HEK293 (cell line): ENCODE results near the gene PCBD2.

Experiments
- CTCF ChIA-PET: fragments of 350-600 bp; formaldehyde crosslinking; extraction: SDS; loops from one replicate; lab custom pipeline; 2021; ENCODE audit warnings: antibody characterized with exemption; lab: Yijun Ruan, JAX
- POLR2A ChIA-PET: fragments of 300-600 bp; formaldehyde crosslinking; extraction: SDS; loops from one replicate; lab custom pipeline; 2020; ENCODE audit warnings: antibody characterized with exemption, inconsistent platforms; lab: Yijun Ruan, JAX
- H3K27ac ChIP-seq: fragments of 200-500 bp; sonication (Bioruptor generic); 2 replicates; pipeline ENCODE4 v1.5.1; 2014; ENCODE audit warnings: low read depth, low read length, control low read depth, inconsistent platforms; ENCODE audit errors: extremely low read depth
- H3K36me3 ChIP-seq, 2 experiments: fragments of 200-500 bp in 1 of 2; sonication (Bioruptor generic) in 1 of 2; 1 replicate in 1 of 2; 2 replicates in 1 of 2; pipeline ENCODE4 v1.5.1; 2014 to 2017; ENCODE audit warnings: inconsistent platforms in 2 of 2, low read length in 2 of 2; ENCODE audit not compliant: control insufficient read depth in 2 of 2, insufficient read depth in 1 of 2
- H3K4me1 ChIP-seq: fragments of 200-500 bp; sonication (Bioruptor generic); 2 replicates; pipeline ENCODE4 v1.5.1; 2014; ENCODE audit warnings: mild to moderate bottlenecking, low read length, inconsistent platforms; ENCODE audit not compliant: control insufficient read depth, insufficient read depth
- H3K4me3 ChIP-seq: 2 replicates; pipeline ENCODE4 v1.5.1; 2011; ENCODE audit warnings: low read depth, mild to moderate bottlenecking, control low read depth, low read length, moderate library complexity
- H3K9me3 ChIP-seq: fragments of 200-500 bp; sonication (Bioruptor generic); 2 replicates; pipeline ENCODE4 v1.5.1; 2014; ENCODE audit warnings: low read depth, low read length, inconsistent platforms; ENCODE audit not compliant: control insufficient read depth, insufficient read depth
- CTCF ChIP-seq: fragments of 450-650 bp; formaldehyde crosslinking; IDR thresholded peaks from 2 replicates; pipeline ENCODE4 v1.5.1; 2016; ENCODE audit warnings: missing biosample characterization, missing genetic modification characterization
- ELK4 ChIP-seq: IDR thresholded peaks from 2 replicates; pipeline ENCODE4 v1.6.1; 2011; ENCODE audit warnings: mild to moderate bottlenecking, low read depth, low read length, borderline replicate concordance
- KLF1 ChIP-seq: fragments of 450-650 bp; formaldehyde crosslinking; IDR thresholded peaks from 2 replicates; pipeline ENCODE4 v1.5.1; 2016; ENCODE audit warnings: missing biosample characterization, missing genetic modification characterization
- MYNN ChIP-seq: fragments of 450-650 bp; formaldehyde crosslinking; IDR thresholded peaks from 2 replicates; pipeline ENCODE4 v1.5.1; 2016; ENCODE audit warnings: missing biosample characterization, missing genetic modification characterization, borderline replicate concordance
- PRDM10 ChIP-seq: fragments of 450-650 bp; formaldehyde crosslinking; IDR thresholded peaks from 2 replicates; pipeline ENCODE4 v1.5.1; 2016; ENCODE audit warnings: missing biosample characterization, missing genetic modification characterization
- WT1 ChIP-seq: fragments of 450-650 bp; formaldehyde crosslinking; IDR thresholded peaks from 2 replicates; pipeline ENCODE4 v1.5.1; 2016; ENCODE audit warnings: missing biosample characterization, missing genetic modification characterization
- ZBTB48 ChIP-seq: fragments of 450-650 bp; formaldehyde crosslinking; IDR thresholded peaks from 2 replicates; pipeline ENCODE4 v1.5.1; 2016; ENCODE audit warnings: missing biosample characterization, missing genetic modification characterization
- ZBTB6 ChIP-seq: fragments of 450-650 bp; formaldehyde crosslinking; IDR thresholded peaks from 2 replicates; pipeline ENCODE4 v1.5.1; 2017; ENCODE audit warnings: missing biosample characterization, missing genetic modification characterization
- ZNF174 ChIP-seq: fragments of 450-650 bp; formaldehyde crosslinking; IDR thresholded peaks from 2 replicates; pipeline ENCODE4 v1.5.0; 2017; ENCODE audit warnings: missing biosample characterization, mild to moderate bottlenecking, missing genetic modification characterization
- ZNF18 ChIP-seq: fragments of 450-650 bp; formaldehyde crosslinking; IDR thresholded peaks from 2 replicates; pipeline ENCODE4 v1.5.1; 2016; ENCODE audit warnings: missing biosample characterization, missing genetic modification characterization
- ZNF248 ChIP-seq: fragments of 450-650 bp; formaldehyde crosslinking; IDR thresholded peaks from 2 replicates; pipeline ENCODE4 v1.5.1; 2017; ENCODE audit warnings: missing biosample characterization, missing genetic modification characterization
- ZNF274 ChIP-seq, 2 experiments: fragments of 200-500 bp in 1 of 2; fragments of 450-650 bp in 1 of 2; sonication (Bioruptor generic) in 1 of 2; formaldehyde crosslinking in 1 of 2; IDR thresholded peaks; 2 replicates each; pipeline versions ENCODE4 v1.5.1 to v1.6.1; 2014 to 2016; ENCODE audit warnings: borderline replicate concordance in 1 of 2, inconsistent platforms in 1 of 2, low read length in 1 of 2, missing biosample characterization in 1 of 2, missing genetic modification characterization in 1 of 2
- ZNF292 ChIP-seq: fragments of 450-650 bp; formaldehyde crosslinking; IDR thresholded peaks from 2 replicates; pipeline ENCODE4 v1.5.1; 2016; ENCODE audit warnings: low read depth, missing biosample characterization, missing genetic modification characterization, borderline replicate concordance
- ZNF341 ChIP-seq: fragments of 450-650 bp; formaldehyde crosslinking; IDR thresholded peaks from 2 replicates; pipeline ENCODE4; 2016; ENCODE audit warnings: low read depth, missing biosample characterization, missing genetic modification characterization
- ZNF354C ChIP-seq: fragments of 450-650 bp; formaldehyde crosslinking; IDR thresholded peaks from 2 replicates; pipeline ENCODE4 v1.5.1; 2016; ENCODE audit warnings: missing biosample characterization, missing genetic modification characterization, low read depth, borderline replicate concordance
- ZNF366 ChIP-seq: fragments of 450-650 bp; formaldehyde crosslinking; conservative IDR thresholded peaks from 2 replicates; pipeline ENCODE4 v1.5.1; 2016; ENCODE audit warnings: missing biosample characterization, missing genetic modification characterization
- ZNF449 ChIP-seq: fragments of 450-650 bp; formaldehyde crosslinking; IDR thresholded peaks from 2 replicates; pipeline ENCODE4 v1.5.1; 2017; ENCODE audit warnings: missing biosample characterization, mild to moderate bottlenecking, missing genetic modification characterization, moderate library complexity
- ZNF473 ChIP-seq: fragments of 450-650 bp; formaldehyde crosslinking; IDR thresholded peaks from 2 replicates; pipeline ENCODE4 v1.5.1; 2017; ENCODE audit warnings: missing biosample characterization, missing genetic modification characterization
- ZNF549 ChIP-seq: fragments of 450-650 bp; IDR thresholded peaks from 2 replicates; pipeline ENCODE4 v1.5.1; 2018; ENCODE audit warnings: missing biosample characterization, missing genetic modification characterization, mild to moderate bottlenecking, inconsistent platforms, moderate library complexity
- ZNF560 ChIP-seq: fragments of 450-650 bp; formaldehyde crosslinking; IDR thresholded peaks from 2 replicates; pipeline ENCODE4 v1.5.1; 2017; ENCODE audit warnings: missing biosample characterization, missing genetic modification characterization, borderline replicate concordance
- ZNF623 ChIP-seq: fragments of 450-650 bp; formaldehyde crosslinking; IDR thresholded peaks from 2 replicates; pipeline ENCODE4 v1.5.1; 2016; ENCODE audit warnings: missing biosample characterization, missing genetic modification characterization
- ZNF776 ChIP-seq: fragments of 450-650 bp; formaldehyde crosslinking; IDR thresholded peaks from 2 replicates; pipeline ENCODE4 v1.5.0; 2017; ENCODE audit warnings: missing biosample characterization, missing genetic modification characterization, borderline replicate concordance
- ZNF792 ChIP-seq: fragments of 450-650 bp; formaldehyde crosslinking; IDR thresholded peaks from 2 replicates; pipeline ENCODE4 v1.5.1; 2016; ENCODE audit warnings: missing biosample characterization, missing genetic modification characterization

PCBD2 gene

GRCh38 chr5:134994560-134995156 lies 89.7 kb downstream of the PCBD2 start (continued):
- TF ChIP-seq PRDM10 (tag by site-specific recombination) (no peak), ZNF18 (tag by site-specific recombination) (no peak), ZNF366 (peak; percentile 80), ZNF354C (tag by site-specific recombination) (no peak), MYNN (tag by site-specific recombination) (no peak), ZNF776 (0 out of 2 replicates have a peak, but pooled peaks have one; percentile 54), ZNF473 (tag by site-specific recombination) (no peak), ZNF549 (tag by site-specific recombination) (no peak), ZNF341 (tag by site-specific recombination) (0 out of 2 replicates have a peak, but pooled peaks have one; percentile 16), ZNF248 (tag by site-specific recombination) (no peak)

- Histone ChIP-seq H3K27ac (no peak overlapping the region), H3K9me3 (no peaks in the 10 kb centered on the region), H3K4me3 (no peak overlapping the region), H3K4me1 (no peaks in the 10 kb centered on the region), H3K36me3 (no peaks in the 10 kb centered on the region)
- CTCF ChIA-PET: interaction anchor here (0.7 to 1.3 kb wide), 2 partner anchors 16 to 206 kb away, joined by 4 to 5 read pairs; no protein-coding TSS in a partner anchor
- POLR2A ChIA-PET: no interaction called here
- no peak for TF ChIP-seq WT1 (tag by site-specific recombination)
- TF ChIP-seq ZNF274 (IDR thresholded peaks at IDR 0.05; ENCODE audit: low read length): no peak
- no peak for TF ChIP-seq ZNF274 (tag by site-specific recombination; IDR thresholded peaks at IDR 0.05; ENCODE audit: borderline replicate concordance)
- no peak for TF ChIP-seq ZNF560 (tag by site-specific recombination)
- no peak for TF ChIP-seq ZNF174 (tag by site-specific recombination)
- no peak for TF ChIP-seq ZNF792 (tag by site-specific recombination)
- no peak for TF ChIP-seq CTCF (tag by site-specific recombination)
- no peak for TF ChIP-seq ZBTB48 (tag by site-specific recombination)
- TF ChIP-seq ZBTB6 (tag by site-specific recombination): no peak
- no peak for TF ChIP-seq ZNF623
- no peak for TF ChIP-seq ZNF449 (tag by site-specific recombination)
- TF ChIP-seq ZNF292 (tag by site-specific recombination): no peak
- no peak for TF ChIP-seq KLF1 (tag by site-specific recombination)
- TF ChIP-seq ELK4: no peak
Measured at GRCh38 chr5:134995850-134996402, 91.0 kb downstream of the PCBD2 start.
